Endometrial microvascular endothelial cells (primary cell): Measurements from ENCODE around the gene REN. TPM values are rescaled to one million over a fixed set of nuclear protein-coding genes. Genes with fewer than 3 reads are reported as not detected.

Experiments used
- in situ Hi-C: cut with HindIII; loops from 2 replicates; pipeline ENCODE4 v1.10.0; 2017; ENCODE audit warnings: low sequenced_read_pairs, low pct_unique_long_range_greater_than_20kb; ENCODE audit errors: inconsistent ontology term
- total RNA-seq: library from RNA; depleted of rRNA; stranded (reverse); fragments of >200 nt; gene quantifications from one replicate; pipeline ENCODE4 v1.2.3, GENCODE V29; 2015; ENCODE audit errors: inconsistent ontology term

Gene REN
- total RNA-seq, 1 donor from 2014 or later, result not detected

DNA sequence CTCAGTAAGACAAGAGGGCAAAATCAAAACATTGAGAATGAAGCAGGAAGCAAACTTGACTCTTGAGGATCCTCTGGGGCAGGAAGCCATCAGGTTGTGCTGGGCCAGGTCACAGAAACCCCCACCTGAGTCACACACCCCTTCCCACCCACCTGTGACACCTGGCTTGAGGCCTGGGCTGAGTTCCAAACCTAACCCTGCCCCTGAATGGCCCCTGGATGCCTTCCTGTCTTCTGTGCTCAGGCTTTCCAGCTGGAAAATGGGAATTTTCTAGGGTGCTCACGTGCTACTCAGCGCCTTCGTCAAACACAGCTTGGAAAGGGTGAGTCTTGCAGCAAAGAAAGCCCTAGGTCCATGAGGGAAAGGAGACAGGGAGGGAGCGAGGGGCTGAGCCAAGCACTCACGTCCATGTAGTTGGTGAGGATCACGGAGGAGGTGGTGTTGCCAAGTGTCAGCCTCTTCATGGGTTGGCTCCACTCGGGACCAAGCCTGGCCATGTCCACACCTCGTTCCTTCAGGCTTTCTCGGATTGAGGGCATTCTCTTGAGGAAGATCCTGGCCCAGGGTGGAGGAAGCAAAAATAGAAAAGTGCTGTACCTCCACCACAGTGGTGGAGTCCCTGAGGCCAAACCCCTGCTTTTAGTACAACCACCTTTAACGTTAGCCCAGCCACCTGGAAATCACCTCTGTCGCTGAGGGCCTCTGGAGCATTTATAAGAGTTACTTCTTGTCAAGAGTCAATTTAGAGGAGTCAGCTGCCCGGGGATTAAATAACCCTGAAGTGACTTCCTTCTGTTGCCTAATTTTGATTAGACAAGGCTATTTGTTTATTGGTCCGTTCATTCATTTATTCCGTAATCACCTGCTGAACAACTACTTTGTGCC is 4.3 kb downstream of the REN start:
- in situ Hi-C loops, result no loop called here

DNA sequence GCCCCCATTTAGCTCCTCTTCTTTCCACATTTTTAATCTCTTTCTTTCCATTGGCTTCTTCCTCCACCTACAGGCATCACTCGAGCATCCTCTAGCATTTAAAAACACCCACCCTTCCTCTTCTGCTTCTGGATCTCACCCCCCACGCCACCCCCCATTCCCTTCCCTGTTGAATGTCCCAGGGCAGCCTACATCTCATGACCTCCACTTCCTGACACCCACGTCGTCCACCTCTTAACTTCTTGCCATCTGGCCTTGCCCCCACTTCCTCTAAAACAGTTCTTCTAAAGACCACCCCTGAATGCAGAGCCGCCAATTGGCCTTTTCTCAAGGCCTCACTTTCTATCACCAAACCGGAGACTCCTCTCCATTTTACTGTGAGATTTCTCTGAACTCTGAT is 8.2 kb downstream of the REN start:
- in situ Hi-C loops, result no loop called here

DNA sequence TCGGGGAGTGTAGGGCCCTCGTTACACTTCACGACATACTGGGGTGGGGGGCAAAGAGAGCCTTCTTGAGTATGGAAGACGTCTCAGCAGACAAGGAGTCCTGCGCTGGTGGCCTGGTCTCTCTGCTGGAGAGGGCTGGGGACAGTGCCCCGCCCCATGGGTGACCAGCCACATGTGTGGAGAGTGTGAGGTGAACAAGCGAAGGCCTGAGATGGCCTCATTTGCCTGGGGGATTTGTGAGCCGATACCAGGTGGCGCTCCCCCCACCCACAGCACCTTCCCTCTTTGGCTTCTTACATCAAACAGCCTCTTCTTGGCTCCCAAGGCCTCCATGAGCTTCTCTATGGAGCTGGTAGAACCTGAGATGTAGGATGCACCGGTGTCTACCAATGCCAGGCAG is 10.3 kb downstream of the REN start:
- in situ Hi-C loops, result no loop called here

- in situ Hi-C loops, result no loop called here
Observed at GRCh38 chr1:204154568-204155255, 11.4 kb downstream of the REN start.

GRCh38 chr1:204153667-204154066 is 12.5 kb downstream of the REN start:
- in situ Hi-C loops, result no loop called here

DNA sequence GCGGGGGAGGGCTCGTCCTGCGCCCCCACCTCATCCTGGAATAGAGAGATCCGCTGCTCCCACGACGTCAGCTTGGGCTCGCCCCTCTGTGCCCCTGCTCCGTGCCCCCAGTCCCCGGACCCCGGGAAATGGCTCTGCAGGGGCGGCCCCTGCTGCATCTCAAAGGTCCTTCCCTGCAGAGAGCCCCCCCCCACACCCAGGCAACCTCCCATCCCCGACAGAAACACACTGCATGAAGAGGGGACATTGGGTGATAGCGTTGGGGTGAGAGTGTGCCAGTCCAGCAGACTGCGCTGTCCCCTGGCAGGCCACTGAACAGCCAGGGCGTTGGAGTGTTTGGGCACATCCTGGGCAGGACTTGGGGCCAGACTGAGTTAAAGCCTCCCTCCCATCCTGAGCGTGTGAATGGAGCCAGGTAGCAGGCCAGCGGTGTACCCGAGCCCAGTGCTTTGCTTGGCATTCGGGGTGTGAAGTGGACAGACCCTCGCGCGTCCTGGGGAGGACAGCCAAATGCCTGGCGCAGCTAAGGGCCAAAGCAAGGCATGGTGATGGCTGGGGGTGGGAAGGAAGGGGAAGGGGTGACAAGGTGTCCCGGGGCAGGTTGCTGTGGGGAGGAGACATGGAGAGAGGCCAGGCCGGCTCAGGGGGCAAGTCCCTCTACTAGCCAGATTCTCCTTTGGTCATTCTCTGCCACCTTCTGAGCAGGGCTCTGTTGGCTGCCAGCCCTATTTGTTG is 13.7 kb downstream of the REN start:
- in situ Hi-C loops, result no loop called here

GRCh38 chr1:204151552-204152309 is 14.4 kb downstream of the REN start, which contains the start of gene ETNK2:
Gene ETNK2 (minus strand): TSS chr1:204152044. CDS start chr1:204151852, 192 bp downstream.
- in situ Hi-C loops, result no loop called here

GRCh38 chr1:204150702-204151551 is 15.2 kb downstream of the REN start:
- in situ Hi-C loops, result no loop called here

DNA sequence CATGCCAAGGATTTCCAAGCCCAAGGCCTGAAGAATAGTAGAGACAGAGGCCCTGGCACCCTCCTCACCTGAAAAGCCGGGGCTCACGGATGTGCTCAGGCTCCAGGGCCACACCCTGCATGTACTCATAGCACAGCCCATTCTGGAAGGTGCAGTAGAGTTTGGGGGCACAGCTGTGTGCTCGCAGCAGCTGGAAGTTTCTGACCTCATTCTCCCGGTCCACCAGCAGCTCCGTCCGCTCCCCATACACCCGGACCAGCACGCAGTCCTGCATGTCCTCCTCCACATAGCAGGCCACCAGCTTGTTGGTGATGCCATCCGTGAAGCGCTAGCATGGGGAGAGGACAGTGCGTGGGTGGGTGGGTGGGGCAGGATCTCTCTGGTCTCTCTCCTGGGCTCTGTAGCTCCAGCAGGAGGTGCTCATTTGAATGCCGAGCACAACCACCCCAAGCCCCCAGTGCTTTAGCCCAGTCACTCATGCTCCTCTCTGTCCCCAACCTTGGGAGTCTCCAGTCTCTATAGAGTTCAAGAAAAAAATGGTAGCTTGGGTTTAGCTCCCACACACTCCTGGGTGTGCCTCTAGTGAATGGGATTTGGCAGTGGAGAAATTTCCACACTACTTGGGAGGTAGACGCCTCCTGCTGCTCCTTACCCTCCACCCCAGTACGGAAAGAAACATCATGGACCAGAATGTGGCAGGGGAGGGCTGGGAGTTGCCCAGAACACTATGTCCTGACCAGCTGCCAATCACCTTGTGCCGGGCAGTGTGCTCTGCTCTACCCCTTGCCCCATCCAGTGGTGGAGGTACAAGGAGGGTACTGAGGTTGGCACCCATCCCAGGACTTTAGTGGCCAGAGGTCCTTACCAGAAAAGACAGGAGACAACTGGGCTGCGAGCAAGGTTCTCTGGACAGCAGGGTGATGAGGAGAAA is 16.2 kb downstream of the REN start:
- in situ Hi-C loops, result loop anchor here (25.0 kb wide), 1 partner anchor 288 kb away; the partner anchor contains the start of gene SNRPE

DNA sequence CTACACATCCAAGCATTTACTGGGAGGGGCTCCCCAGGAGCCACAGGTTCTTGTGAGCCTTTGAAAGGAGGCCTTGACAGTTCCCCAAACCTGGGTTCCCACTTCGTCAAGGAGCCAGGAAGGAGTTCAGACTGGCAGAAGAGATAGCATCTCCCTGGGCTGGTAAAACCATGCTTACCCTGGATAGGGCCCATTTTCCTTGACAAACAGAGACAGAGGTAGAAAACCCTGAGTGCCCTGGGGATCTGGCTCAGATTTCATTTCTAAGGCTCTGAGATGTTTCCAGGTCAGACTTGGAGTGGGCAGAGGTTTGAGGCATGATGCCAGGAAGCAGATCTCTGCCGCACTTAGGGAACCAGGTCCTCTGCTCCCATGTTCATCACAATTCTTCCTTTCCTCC is 17.0 kb downstream of the REN start:
- in situ Hi-C loops, result loop anchor here (25.0 kb wide), 1 partner anchor 287 kb away; the partner anchor contains the start of gene SNRPE

DNA sequence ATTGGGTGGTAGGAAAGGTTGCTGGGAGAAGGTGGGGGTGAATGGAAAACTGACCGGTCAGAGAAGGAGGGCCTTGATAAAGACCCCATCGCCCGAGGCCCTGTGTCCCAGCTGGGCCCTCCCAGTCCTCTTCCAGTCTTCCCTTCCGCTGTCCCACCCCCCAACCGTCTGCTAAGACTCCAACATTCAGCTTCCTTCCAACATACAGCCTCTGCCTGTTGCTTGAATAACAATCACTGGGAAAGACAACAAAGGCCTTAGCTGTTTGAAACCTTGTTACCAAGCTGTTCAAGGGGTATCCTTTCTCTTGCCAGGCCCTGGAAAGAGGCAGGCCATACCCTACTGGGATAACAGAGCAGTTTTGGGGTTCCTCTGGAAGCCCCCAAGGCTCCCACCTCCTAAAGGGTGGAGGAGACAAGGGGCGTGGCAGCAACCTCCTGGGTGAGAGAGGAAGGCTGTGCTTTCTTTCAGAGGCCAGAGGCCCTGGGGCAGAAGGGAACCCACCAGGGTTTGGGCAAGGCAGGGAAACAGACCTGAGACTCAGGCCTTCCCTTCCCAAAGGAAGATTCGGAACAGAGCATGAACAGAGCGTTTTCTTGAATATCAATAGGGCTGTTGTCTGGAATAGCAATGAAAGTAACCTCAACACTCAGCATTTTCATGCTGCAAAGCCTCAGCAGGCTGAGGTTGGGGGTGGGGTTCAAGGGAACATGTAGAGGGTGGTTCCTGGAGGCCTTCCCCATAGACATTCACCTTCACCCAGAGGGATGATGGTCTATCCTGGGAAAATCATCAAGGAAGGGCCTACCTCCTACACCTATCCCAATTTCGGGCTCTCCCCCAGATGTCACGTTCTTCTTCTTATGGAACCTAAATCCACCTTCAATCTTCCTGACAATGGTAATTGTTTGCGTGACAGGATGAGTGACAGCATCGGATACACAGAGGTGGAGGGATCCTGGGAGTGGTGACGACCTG is 18.4 kb downstream of the REN start:
- in situ Hi-C loops, result loop anchor here (25.0 kb wide), 1 partner anchor 285 kb away; the partner anchor contains the start of gene SNRPE

GRCh38 chr1:204146965-204147364 is 19.2 kb downstream of the REN start:
- in situ Hi-C loops, result loop anchor here (25.0 kb wide), 1 partner anchor 285 kb away; the partner anchor contains the start of gene SNRPE

- in situ Hi-C loops, result loop anchor here (25.0 kb wide), 1 partner anchor 284 kb away; the partner anchor contains the start of gene SNRPE
Observed at GRCh38 chr1:204146309-204146708, 19.8 kb downstream of the REN start.

DNA sequence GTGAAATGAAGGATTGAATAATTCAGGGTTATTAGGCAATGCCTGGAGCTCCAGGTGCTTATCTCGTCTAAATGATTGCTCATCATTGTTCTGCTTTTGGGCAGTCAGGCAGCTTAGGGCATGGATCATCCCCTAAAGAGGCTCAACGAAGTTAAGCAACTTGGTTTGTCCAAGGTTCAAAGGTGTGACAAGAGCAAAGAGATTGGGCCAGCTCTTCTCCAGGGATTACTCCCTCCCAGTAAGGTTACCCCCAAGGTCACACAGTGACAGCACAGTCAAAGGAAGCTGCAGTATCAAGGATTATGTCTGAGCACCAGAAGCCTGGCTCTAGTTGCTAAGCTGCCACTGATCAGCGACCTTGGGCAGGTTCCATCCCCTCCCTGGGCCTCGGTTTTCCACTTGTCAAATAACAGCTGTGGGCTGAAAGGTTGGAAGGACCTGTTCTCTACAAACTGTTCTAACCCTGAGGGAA is 21.1 kb downstream of the REN start:
- in situ Hi-C loops, result loop anchor here (25.0 kb wide), 1 partner anchor 283 kb away; the partner anchor contains the start of gene SNRPE
